ENCODE data around the gene WASF3. TPM values are rescaled to one million over a fixed set of nuclear protein-coding genes. Genes with fewer than 3 reads are reported as not detected.
A peak's percentile ranks its signal among the peaks of the same experiment; 100 is the strongest.
"Not testable (repeated sequence)": the region's sequence is repeated elsewhere in the genome, so short reads cannot be mapped to it uniquely, and the experiment has no call there.

WASF3 gene
- total RNA-seq, 1 donor from 2014 or later = 106 TPM

DNA sequence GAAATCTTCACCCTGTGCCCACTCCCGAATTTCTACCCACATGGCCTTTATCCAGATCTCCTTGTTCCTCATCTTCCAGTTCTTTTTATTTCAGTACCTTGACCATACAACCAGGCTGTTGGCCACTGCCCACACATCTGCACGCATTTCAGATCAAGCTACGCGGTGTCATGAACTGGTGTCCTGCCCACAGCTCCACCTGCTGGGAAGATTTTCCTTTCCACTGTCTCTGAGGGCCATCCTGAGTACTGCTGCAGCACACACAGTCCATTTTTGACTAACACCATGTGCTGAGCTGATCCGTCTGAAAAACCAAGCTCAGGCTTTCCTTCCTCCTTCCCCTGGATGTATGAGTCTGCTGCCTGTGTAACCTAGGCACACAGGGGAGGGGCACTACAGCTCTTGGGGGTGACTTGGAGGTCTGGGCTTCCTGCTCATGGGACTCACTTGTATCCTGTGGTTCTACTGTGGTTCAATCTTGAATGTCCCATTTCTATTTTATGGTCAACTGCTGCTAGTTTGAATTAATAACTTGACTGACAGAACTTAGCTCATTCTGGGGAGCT is 71.9 kb downstream of the WASF3 start:
- Histone ChIP-seq H3K27ac (no peak overlapping the region), H3K9me3 (ENCODE audit: low read depth) (no peaks in the 10 kb centered on the region), H4K20me1 (ENCODE audit: low read depth) (peaks cover 12% of the 10 kb centered on the region), H3K79me2 (ENCODE audit: low read depth) (peaks cover 95% of the 10 kb centered on the region), H3K4me2 (no peak overlapping the region), H3K4me3 (no peak overlapping the region), H3K27me3 (no peaks in the 10 kb centered on the region), H2AFZ (replicated peaks) (no peak overlapping the region), H3F3A (ENCODE audit: low read depth) (no peaks in the 10 kb centered on the region), H3K4me1 (no peaks in the 10 kb centered on the region), H3K9ac (no peak overlapping the region), H3K36me3 (peaks cover 8% of the 10 kb centered on the region)
- Mint-ChIP-seq H3K4me3 (no peak overlapping the region), H3K27ac (no peak overlapping the region), H3K9me3 (peaks cover 68% of the 10 kb centered on the region), H3K27me3 (ENCODE audit: insufficient read depth, low read depth) (peaks cover 5% of the 10 kb centered on the region), H3K36me3 (peaks cover 76% of the 10 kb centered on the region), H3K4me1 (no peaks in the 10 kb centered on the region)
- TF ChIP-seq EZH2 (IDR thresholded peaks at IDR 0.05) = no peak
- TF ChIP-seq, protein P1, sequence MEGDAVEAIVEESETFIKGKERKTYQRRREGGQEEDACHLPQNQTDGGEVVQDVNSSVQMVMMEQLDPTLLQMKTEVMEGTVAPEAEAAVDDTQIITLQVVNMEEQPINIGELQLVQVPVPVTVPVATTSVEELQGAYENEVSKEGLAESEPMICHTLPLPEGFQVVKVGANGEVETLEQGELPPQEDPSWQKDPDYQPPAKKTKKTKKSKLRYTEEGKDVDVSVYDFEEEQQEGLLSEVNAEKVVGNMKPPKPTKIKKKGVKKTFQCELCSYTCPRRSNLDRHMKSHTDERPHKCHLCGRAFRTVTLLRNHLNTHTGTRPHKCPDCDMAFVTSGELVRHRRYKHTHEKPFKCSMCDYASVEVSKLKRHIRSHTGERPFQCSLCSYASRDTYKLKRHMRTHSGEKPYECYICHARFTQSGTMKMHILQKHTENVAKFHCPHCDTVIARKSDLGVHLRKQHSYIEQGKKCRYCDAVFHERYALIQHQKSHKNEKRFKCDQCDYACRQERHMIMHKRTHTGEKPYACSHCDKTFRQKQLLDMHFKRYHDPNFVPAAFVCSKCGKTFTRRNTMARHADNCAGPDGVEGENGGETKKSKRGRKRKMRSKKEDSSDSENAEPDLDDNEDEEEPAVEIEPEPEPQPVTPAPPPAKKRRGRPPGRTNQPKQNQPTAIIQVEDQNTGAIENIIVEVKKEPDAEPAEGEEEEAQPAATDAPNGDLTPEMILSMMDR (IDR thresholded peaks at IDR 0.05) = peak; percentile 7
- DNase-seq (ENCODE audit: low spot score) = no peak

DNA sequence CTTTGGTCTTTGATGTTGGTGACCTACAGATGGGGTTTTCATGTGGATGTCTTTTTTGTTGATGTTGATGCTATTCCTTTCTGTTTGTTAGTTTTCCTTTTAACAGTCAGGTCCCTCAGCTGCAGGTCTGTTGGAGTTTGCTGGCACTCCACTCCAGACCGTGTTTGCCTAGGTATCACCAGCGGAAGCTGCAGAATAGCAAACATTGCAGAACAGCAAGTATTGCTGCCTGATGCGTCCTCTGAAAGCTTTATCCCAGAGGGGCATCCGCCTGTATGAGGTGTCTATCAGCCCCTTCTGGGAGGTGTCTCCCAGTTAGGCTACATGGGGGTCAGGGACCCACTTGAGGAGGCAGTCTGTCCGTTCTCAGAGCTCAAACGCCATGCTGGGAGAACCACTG is 78.2 kb downstream of the WASF3 start:
- not testable (repeated sequence) for H3K9ac ChIP-seq

DNA sequence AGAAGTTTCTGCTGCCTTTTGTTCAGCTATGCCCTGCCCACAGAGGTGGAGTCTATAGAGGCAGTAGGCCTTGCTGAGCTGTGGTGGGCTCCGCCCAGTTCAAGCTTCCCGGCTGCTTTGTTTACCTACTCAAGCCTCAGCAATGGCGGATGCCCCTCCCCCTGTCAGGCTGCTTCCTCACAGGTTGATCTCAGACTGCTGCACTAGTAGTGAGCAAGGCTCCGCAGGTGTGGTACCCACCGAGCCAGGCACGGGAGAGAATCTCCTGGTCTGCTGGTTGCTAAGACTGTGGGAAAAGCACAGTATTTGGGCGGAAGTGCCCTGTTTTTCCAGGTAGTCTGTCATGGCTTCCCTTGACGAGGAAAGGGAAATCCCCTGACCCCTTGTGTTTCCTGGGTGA is 78.6 kb downstream of the WASF3 start:
- not testable (repeated sequence) for H3K4me2 ChIP-seq; H3K4me1 Mint-ChIP-seq; H3F3A ChIP-seq (ENCODE audit: low read depth); H4K20me1 ChIP-seq (ENCODE audit: low read depth); H3K27me3 ChIP-seq; DNase-seq (ENCODE audit: low spot score); H3K4me3 ChIP-seq; H3K27me3 Mint-ChIP-seq (ENCODE audit: insufficient read depth, low read depth); H3K9me3 ChIP-seq (ENCODE audit: low read depth); H2AFZ ChIP-seq (replicated peaks); H3K27ac ChIP-seq; H3K9ac ChIP-seq; H3K4me3 Mint-ChIP-seq; H3K27ac Mint-ChIP-seq; H3K4me1 ChIP-seq; H3K36me3 ChIP-seq
- peaks cover 60% of the 10 kb centered on the region for H3K9me3 Mint-ChIP-seq
- peaks cover 58% of the 10 kb centered on the region for H3K36me3 Mint-ChIP-seq
- H3K79me2 ChIP-seq (ENCODE audit: low read depth) = peaks cover 100% of the 10 kb centered on the region

More for the DNA sequence above, 78.2 kb downstream of the WASF3 start:
- not testable (repeated sequence) for H3K4me1 Mint-ChIP-seq; H3K27ac ChIP-seq; H3K4me2 ChIP-seq; H3K27me3 Mint-ChIP-seq (ENCODE audit: insufficient read depth, low read depth); H3K9me3 ChIP-seq (ENCODE audit: low read depth); H3K4me3 ChIP-seq; H3K4me3 Mint-ChIP-seq; H3K27ac Mint-ChIP-seq; DNase-seq (ENCODE audit: low spot score); H3K27me3 ChIP-seq; H2AFZ ChIP-seq (replicated peaks); H4K20me1 ChIP-seq (ENCODE audit: low read depth); H3F3A ChIP-seq (ENCODE audit: low read depth); H3K4me1 ChIP-seq; H3K36me3 ChIP-seq
- Mint-ChIP-seq H3K36me3 (peaks cover 58% of the 10 kb centered on the region), H3K9me3 (peaks cover 65% of the 10 kb centered on the region)
- H3K79me2 ChIP-seq (ENCODE audit: low read depth) = peaks cover 100% of the 10 kb centered on the region

DNA sequence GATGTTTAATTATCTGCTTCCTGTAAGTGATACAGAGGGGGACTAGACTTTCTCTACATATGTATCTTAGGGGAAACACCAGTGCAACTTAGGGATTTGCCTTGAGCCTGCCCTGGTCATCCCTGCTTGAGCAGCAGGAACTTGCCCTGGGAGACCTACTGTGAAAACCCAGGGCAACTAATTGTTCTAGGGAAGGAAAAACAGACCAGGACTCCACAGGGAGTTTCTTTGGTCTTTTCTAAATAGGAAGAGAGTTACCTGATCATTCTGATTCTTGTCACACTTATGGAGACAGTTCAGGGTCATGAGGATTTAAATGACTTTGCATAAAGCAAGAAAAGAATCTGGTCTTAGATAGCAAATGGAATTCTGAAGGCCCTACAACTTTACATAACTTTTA is 89.1 kb downstream of the WASF3 start:
- Histone ChIP-seq H3K36me3 (peaks cover 43% of the 10 kb centered on the region), H3K27me3 (no peaks in the 10 kb centered on the region), H3K9me3 (ENCODE audit: low read depth) (no peaks in the 10 kb centered on the region), H2AFZ (replicated peaks) (no peak overlapping the region), H4K20me1 (ENCODE audit: low read depth) (peaks cover 43% of the 10 kb centered on the region), H3K4me1 (peaks cover 14% of the 10 kb centered on the region), H3K9ac (no peak overlapping the region), H3K27ac (peak overlapping the region; percentile 21), H3K4me2 (peak overlapping the region; percentile 16), H3K4me3 (no peak overlapping the region), H3F3A (ENCODE audit: low read depth) (peaks cover 16% of the 10 kb centered on the region), H3K79me2 (ENCODE audit: low read depth) (peaks cover 60% of the 10 kb centered on the region)
- H3K27me3 Mint-ChIP-seq (ENCODE audit: insufficient read depth, low read depth) = no peaks in the 10 kb centered on the region
- DNase-seq (ENCODE audit: low spot score) = peak; percentile 11
- peaks cover 31% of the 10 kb centered on the region for H3K9me3 Mint-ChIP-seq
- H3K4me1 Mint-ChIP-seq = peaks cover 12% of the 10 kb centered on the region
- TF ChIP-seq EZH2 (IDR thresholded peaks at IDR 0.05) (no peak), EZH2phosphoT487 (IDR thresholded peaks at IDR 0.05) (no peak)
- TF ChIP-seq, protein P1 (IDR thresholded peaks at IDR 0.05) = no peak
- H3K36me3 Mint-ChIP-seq = peaks cover 64% of the 10 kb centered on the region
- no peak overlapping the region for H3K4me3 Mint-ChIP-seq
- H3K27ac Mint-ChIP-seq = no peak overlapping the region
